ENCODE measurements around the gene ACSL1. TPM values are rescaled to one million over a fixed set of nuclear protein-coding genes. Genes with fewer than 3 reads are reported as not detected.

ACSL1 gene
- total RNA-seq, 1 donor from 2014 or later, result 16.1 TPM

DNA sequence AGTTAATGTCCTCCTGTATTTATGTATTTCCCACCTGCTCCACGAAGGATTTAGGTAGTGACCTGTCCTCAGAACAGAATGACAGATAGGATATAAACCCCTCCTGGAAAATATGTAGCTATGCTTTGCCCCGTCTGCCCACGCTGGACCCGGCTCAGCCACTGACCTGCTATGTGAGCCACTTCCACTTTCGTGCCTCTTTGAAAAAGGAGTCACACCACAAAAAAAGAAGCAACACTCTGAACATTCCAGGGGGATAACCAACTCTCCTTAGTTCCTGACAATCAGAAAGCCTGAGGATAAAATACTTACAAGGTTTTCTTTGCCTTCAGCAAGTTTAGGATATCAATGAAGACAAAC, 11.1 kb downstream of the ACSL1 start:
- intact Hi-C loops (cut with micrococcal nuclease), result no loop called here

GRCh38 chr4:184812651-184813181, 13.1 kb downstream of the ACSL1 start:
- intact Hi-C loops (cut with micrococcal nuclease), result no loop called here

GRCh38 chr4:184812199-184812542, 13.6 kb downstream of the ACSL1 start:
- intact Hi-C loops (cut with micrococcal nuclease), result no loop called here

- intact Hi-C loops (cut with micrococcal nuclease), result no loop called here
Measured at GRCh38 chr4:184811526-184812198, 14.1 kb downstream of the ACSL1 start.

DNA sequence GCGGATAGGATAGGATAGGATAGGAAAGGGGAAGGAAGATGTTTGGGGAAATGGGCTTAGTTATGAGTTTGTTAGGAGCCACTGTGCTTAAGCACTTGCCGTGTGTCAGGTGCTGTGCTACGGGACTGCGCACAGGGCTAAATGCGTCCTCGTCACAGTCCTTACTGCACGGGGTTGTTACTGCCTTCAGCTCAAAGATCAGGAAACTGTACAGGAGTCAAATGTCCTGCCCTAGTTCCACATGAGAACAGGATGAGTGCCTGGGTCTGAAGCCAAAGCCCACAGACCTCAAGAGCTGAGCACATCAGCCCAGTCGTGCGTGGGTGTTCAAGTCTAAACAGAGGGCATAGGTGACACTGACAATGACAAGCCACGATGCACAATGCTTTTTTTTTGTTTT, 15.0 kb downstream of the ACSL1 start:
- intact Hi-C loops (cut with micrococcal nuclease), result no loop called here

- intact Hi-C loops (cut with micrococcal nuclease), result no loop called here
Measured at GRCh38 chr4:184808713-184809050, 17.1 kb downstream of the ACSL1 start.

- intact Hi-C loops (cut with micrococcal nuclease), result no loop called here
Measured at GRCh38 chr4:184807797-184808712, 17.7 kb downstream of the ACSL1 start.

DNA sequence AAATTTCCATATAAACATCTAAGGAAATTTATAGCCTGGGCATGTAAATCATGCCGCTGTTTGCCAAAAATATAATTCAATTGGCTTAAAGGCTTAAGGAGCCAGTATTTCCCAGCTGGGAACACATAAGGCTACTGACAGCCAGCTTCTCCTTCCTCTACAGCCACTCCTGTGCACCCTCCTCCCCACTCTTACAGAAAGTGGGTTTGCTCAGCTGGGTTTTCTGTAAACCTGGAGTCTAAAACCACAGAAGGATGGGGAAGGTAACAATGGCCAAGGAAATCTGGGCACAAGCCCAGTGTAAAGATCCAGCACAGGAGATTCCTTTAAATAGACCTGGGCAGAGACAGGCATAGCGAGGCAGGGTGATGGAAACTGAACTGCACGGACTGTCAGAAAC, 18.5 kb downstream of the ACSL1 start:
- intact Hi-C loops (cut with micrococcal nuclease), result no loop called here

- intact Hi-C loops (cut with micrococcal nuclease), result no loop called here
Measured at GRCh38 chr4:184806711-184807110, 19.1 kb downstream of the ACSL1 start.

DNA sequence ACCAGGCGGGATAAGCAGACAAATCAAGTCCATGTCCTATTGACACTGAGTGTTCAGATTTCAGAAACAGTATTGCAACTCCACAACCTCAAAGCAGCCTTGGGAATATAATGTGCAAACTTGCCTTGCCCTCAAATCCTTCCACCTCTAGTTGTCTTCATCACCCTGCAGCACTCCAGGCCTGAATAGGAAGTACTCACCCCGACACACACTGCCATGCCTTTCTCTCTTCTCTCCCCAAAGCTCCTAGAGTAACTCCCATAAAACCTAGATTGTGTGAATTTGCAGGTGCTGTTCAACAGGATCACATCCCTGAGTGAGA, 19.6 kb downstream of the ACSL1 start:
- intact Hi-C loops (cut with micrococcal nuclease), result no loop called here

DNA sequence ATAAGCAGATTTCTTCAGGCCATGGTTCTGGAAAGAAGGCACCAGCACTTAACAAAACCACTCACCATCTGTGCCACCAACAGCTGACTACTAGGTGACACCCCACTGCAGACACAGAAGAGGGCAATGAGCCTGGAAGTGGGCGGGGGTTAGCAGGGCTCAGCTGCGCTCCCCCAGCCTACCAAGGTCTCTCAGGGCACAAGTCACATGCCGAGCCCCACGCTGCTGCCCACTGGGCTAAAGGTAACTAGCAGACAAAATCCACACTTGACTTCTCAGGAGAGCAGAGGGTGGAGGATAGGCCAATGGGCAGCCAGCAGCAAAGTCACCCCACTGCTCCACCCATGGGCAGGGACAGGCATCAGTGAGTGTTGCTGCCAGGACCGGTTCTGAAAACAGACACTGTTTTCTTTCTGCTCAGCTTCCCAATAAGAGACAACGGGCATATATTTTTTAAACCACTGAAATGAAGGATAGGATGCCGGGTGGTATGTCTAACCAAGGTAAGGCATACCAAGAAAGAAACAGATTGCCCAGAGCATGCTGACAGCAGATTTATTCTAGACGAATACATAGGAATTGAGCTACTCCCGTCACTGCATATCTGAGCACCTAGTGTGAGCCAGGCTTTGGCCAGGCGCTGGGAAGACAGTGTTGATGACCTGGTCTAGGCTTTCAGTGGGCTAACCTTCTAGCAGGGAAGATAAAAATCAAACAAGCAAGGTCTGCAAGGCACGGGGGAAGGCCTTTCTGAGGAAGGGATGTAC, 20.1 kb downstream of the ACSL1 start:
- intact Hi-C loops (cut with micrococcal nuclease), result no loop called here

DNA sequence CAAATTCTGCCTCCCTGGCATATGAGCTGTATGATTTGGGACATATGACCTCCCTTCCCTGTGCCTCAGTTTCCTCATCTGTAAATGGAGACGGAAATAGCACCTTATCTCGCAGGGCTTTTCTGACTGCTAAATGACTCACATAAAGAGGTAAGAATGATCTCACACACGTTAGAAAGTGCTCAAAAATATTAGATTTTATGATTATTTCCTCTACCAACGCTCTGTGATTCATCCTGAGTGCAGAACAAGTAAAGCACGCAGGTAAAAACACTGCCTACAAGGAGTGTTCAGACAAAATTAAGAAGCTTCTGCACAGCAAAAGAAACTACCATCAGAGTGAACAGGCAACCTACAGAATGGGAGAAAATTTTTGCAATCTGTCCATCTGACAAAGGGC, 21.1 kb downstream of the ACSL1 start:
- intact Hi-C loops (cut with micrococcal nuclease), result no loop called here

GRCh38 chr4:184803874-184804273, 21.9 kb downstream of the ACSL1 start:
- intact Hi-C loops (cut with micrococcal nuclease), result no loop called here

GRCh38 chr4:184803133-184803532, 22.6 kb downstream of the ACSL1 start:
- intact Hi-C loops (cut with micrococcal nuclease), result no loop called here

GRCh38 chr4:184802697-184803015, 23.1 kb downstream of the ACSL1 start:
- intact Hi-C loops (cut with micrococcal nuclease), result no loop called here

- intact Hi-C loops (cut with micrococcal nuclease), result no loop called here
Measured at GRCh38 chr4:184801781-184802696, 23.7 kb downstream of the ACSL1 start.

GRCh38 chr4:184798504-184798903, 27.3 kb downstream of the ACSL1 start:
- intact Hi-C loops (cut with micrococcal nuclease), result no loop called here

DNA sequence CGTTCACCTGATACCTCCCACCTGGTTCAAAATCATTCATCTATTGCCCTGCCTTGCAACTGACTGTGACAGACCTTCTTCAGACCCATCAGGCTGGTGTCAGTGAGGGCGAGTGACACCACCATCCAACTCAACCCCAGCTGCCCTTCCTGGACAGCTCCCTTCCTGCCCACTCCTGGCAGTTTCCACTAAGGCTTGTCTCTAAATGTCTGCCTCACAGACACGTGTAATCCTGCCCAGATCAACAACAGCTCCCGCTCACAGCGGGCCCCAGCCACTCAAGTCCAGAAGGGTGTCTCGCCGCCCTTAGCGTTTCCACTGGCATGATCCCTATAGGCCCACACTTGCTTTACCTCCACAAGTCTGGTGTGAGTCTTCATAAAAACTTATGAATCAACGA, 28.9 kb downstream of the ACSL1 start:
- intact Hi-C loops (cut with micrococcal nuclease), result no loop called here

DNA sequence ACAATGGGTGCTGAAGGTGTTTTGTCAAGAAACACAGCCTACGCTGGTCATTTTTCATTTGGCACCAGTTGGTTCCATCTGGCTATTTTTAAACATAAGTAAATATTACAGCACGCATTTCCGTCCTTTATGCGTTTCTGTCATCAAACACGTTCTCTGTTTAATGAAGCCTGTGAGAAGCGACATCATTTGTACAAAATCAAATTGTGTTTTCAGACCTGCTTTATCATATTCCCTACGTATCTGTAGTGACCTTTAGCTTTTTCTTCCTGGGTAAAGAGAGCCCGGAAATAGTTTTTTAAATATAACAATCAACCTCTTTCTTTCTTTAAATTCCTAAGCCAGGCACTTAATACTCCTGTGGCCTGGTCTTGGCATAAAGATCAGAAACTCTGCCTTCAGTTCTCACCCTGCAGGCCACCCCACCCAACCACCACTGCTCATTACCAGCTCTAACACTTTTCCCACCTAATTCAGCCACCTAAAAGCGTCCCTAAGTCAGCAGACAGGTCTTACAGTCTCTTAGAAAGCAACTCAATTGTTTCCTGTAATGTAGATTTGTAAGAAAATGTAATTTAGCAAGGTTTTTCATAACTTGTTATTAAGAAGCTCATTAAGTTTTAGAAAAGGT, 30.4 kb downstream of the ACSL1 start:
- intact Hi-C loops (cut with micrococcal nuclease), result no loop called here

DNA sequence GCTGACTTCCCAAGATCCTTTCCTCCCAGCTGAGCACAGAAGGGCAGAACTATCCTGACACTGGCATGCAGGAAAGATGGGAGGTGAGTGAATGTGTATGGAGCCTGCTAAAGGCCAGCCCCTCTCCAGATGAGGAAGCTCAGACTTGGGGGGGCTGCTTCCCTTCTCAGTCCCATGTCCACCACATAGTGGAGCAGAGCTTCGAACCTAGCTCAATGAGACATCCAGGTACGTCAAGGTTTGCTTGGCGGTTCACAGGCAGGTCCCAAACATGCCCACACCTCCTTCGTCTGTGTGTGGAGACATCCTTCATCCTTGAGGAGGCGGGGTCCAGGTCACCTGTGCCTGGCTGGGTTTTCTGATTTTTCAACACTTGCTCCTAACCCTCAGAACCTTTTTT, 31.3 kb downstream of the ACSL1 start:
- intact Hi-C loops (cut with micrococcal nuclease), result no loop called here
